HG03159 (cell line): ENCODE results near the gene NRG2.

Source experiments
- ATAC-seq: cut with Tn5 transposase; IDR thresholded peaks from one replicate; pipeline ENCODE4 v1.9.1; 2021; ENCODE audit warnings: mild to moderate bottlenecking, moderate library complexity; ENCODE audit not compliant: unreplicated experiment

The NRG2 gene

DNA sequence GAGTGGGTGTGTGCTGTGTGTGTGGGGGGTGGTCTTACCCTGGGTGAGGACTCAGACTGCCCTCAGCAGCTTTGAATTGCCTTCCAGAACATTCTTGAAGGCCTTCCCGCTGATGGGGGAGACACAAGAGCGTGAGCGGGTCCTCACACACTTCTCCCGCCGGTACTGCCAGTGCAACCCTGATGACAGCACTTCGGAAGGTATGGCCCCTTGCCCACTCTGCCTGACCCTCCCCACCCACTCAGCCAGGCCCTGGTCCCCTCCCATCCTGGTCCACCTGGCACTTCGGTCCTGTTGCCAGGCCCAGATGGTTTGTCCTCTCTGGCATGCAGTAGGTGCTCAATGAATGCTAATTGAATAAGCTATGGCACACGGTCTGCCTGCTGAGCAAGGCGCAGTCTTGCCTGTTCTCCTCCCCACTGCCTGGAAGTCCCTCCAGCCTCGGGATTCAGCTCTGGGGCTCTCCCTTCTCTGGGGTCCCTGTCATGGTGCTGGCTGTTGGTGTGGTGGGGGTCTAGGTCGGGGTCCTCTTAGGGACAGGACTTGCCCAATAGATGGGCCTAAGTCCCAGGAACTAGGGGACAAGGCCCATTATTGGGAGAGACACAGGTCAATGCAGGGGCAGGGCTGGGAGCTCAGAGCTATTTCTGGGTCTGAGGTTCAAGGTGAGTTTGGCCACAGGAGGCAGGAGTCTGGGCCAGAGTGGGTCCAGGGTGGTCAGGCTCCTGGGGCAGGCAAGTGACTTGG is 221.1 kb downstream of the NRG2 start:
- ATAC-seq: no peak

DNA sequence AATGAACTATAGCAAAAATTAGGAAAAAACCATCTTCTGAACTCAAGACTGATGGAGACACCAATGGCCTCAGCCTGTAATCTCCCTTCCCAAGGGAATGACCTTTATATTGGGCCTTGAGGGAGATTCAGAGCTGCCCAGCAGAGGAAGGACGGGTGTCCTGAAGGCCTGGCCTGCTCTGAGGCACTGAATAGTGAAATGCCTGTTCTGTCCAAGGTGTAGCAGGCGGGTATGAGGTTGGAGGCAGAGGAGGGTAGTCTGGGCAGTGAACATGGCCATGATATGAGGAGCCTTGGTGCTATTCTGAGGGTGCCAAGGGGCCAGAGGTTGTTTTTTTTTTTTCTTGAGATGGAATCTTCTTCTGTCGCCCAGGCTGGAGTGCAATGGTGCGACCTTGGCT is 222.5 kb downstream of the NRG2 start:
- no peak for ATAC-seq

DNA sequence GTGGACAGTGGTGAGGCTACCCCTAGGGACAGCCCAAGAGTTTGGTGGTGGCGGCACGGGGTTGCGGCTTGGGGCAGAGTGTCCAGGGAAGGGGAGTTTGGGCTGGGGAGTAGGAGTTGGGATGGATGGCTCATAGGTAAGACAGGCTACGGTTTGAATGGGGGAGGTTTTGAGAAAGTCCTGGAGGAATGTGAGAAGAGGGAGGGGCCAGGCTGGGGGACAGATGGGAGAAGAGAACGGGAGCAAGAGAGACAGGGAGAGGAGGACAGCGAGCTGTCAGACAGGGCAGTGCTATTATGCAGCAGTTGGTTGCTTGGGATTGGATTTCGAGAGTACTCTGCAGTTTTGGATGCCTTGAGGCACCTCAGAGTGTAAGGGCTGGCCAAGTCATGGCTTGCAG is 223.0 kb downstream of the NRG2 start:
- ATAC-seq: no peak

DNA sequence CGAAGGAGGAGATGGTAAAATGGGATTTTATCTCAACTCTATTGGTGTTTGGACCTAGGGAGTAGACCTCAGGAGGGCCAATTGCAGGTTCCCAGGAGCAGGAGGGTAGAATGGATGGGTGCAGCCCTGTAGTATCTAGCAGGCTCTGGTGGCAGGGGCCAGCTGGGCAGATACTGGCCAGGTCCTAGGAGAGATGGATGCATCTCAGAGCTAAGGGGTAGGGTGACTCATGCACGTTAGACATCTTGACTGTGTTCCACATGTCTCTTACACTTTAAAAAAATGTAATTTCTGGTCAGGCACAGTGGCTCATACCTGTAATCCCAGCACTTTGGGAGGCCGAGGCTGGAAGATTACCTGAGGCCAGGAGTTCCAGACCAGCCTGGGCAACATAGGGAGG is 225.1 kb downstream of the NRG2 start:
- ATAC-seq: no peak

DNA sequence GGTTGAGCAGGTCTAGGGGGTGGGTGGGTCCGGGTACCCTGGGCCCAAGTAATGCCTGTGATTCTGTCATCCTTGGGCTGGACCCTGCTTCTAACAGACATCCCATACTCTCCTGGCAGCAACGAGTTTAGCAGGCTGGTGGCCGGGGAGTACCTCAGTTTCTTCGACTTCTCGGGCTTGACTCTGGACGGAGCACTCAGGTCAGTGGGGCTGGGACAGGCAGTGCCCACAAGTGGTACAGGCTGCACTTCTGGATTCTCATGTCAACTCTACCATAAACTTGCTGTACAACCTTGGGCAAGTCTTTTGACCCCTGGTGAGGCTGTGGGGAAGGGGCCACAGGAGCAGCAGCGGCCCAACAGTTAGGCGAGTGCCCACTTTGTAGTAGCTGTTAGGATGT is 225.7 kb downstream of the NRG2 start:
- ATAC-seq: no peak

DNA sequence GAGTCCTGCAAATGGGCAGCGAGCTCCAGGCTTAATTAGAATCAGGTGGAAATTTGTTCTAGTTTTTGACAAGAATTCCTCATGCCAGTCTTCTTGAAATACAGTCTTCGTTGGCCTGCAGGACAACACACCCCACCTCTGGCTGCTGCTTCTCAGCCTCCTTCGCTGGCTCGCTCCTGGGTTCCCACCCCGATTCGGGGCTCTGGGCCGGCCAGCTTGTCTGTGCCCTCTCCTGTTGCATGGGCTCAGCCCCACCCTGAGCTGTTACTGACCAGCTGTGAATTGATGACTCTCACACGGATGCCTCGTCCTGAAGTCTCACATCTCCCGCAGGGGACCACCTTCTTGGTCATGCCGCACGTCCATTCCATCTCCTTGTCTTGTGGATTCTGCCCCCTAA is 226.5 kb downstream of the NRG2 start:
- no peak for ATAC-seq

DNA sequence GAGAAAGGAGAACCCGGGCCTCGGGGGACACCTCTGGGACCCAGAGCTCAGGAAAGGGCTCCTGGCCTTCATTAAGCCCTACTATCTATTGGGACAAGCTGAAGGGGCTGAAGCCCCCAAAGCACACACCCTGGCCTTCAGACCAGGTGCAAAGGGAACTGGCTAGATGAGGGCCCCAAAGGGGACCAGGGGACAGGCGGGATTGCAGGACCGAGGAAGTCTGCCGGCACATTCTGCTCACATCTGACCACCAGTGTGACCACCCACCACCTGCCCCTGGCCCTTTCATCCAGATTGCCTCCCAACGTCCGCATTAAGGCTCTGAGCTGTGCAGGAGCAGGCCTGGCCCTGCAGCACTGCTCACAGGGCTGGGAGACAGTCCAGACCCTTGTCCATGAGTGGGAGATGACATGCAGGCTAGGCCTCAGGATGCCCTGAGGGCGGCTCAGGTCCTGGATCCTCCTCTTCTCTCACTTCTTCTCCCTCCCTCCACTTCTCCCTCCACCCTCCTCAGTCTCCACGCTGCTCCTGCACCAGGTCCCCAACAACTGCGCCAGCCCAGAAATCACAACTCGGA is 228.3 kb downstream of the NRG2 start:
- no peak for ATAC-seq

DNA sequence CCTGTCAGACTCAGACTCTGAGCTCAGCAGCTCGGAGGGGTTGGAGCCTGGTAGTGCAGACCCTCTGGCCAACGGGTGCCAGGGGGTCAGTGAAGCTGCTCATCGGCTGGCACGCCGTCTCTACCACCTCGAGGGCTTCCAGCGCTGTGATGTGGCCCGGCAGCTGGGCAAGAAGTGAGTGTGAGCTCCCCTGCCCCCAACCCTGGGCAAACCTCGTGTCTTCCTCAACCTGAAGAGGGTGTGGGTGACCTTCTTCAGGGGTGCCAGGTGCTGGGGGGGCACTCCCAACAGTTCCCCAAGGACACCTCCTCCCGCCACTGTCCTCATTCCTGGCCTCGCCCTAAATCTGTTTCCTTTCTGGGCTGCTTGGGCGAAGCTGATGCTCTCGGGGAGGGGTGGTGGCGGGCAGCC is 228.9 kb downstream of the NRG2 start:
- no peak for ATAC-seq

DNA sequence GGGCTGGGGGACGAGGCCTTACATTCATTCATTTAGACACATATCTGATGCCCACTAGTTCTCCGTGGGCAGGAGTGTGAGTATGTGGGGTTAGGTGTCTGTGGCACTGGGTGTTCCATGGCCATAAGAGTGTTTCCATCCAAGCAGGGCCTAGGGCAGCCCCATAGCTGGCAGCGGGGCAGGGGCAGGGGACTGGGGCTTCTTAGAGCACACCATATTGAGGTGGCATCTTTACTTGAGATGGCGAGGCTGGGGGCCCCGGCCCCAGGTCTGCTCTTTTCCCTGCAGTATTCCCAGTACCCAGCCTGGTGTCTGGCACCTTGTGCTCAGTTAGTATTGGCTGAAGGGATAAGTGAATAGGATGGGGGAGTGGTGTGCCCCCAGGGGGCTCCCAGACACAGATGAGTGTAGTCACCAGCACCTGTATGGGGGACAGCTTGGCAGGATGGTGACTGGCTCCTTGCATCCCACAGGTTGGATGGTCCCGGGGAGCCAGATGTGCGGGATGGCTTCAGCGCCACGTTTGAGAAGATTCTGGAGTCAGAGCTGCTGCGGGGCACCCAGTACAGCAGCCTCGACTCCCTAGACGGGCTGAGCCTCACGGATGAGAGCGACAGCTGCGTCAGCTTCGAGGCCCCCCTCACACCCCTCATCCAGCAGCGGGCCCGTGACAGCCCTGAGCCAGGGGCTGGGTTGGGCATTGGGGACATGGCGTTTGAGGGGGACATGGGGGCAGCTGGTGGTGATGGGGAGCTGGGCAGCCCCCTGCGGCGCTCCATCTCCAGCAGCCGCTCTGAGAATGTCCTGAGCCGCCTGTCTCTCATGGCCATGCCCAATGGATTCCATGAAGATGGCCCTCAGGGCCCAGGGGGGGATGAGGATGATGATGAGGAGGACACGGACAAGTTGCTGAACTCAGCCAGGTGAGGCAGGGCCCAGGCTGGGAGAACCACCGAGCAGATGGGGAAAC is 230.0 kb downstream of the NRG2 start:
- no peak for ATAC-seq

DNA sequence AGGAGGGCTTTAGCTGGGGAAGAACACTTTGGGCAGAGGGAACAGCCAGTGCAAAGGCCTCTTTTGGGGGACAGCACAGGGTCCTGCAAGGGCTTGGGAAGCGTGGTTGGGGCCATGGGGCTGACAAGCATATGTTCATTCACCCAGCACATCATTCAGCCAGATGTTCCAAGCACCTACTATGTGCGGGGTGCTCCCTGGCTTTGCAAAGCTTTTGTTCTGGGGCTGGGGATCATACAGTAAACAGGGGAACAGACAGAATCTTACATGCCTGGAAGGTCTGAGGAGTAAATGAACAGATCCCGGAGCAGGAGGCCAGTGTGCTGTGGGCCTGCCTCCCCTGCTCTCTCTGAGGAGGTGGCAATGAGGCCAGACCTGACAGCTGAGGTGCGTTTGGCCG is 230.8 kb downstream of the NRG2 start:
- ATAC-seq: no peak

DNA sequence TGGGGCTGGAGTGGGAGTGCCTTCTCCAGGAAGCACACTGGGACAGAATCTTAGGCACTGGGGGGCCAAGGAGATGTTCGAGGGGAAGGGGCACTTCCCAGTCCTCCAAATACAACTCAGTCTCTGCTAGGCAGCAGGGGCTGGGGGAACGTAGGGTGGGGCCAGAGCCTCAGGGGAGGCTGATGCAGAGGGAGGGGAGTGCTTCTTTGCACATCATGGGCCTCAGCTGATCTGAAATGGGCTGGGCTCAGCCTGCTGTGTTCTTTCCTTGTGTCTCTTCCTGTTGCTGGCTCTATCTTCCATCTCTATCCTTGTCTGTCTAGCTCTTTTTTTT is 231.9 kb downstream of the NRG2 start:
- no peak for ATAC-seq

DNA sequence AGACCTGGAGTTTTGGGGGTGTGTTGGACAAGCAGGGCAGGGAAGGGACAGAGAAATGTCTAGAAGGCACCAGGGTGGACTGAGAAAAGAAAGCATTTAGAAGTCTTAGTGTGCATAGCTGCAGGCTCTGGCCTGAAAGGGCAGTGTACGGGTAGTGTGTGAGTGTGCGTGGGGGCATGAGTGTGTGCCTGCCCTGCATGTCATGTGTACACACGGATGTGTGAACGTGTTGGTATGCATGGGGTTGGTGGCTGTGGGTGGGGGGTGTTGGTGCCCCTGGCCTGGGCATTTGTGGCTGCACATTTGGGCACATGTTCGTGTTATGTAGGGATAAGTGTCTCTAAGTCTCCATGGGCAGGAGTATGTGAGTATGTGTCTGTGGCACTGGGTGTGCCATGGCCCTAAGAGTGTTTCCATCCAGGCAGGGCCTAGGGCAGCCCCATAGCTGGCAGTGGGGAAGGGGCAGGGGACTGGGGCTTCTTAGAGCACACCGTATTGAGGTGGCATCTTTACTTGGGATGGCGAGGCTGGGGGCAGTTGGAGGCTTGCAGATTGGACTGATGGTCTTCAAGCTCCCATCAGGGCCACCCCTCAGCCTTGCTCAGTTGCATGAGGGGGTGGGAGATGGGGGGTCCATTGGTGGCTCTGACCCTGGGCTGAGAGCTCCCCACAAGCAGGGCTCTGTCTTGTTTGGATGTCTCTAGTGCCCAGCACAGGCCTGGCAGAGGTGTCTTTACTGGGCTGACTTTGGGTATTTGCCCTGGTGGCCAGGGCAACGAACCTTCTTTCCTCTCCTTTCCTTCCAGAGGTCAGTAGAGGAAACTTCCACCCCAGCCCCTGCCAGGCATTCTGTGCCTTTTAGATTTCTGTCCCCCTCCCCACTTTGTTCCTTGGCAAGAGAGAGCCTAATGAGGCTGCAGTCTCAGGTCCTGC is 232.5 kb downstream of the NRG2 start:
- ATAC-seq: no peak

DNA sequence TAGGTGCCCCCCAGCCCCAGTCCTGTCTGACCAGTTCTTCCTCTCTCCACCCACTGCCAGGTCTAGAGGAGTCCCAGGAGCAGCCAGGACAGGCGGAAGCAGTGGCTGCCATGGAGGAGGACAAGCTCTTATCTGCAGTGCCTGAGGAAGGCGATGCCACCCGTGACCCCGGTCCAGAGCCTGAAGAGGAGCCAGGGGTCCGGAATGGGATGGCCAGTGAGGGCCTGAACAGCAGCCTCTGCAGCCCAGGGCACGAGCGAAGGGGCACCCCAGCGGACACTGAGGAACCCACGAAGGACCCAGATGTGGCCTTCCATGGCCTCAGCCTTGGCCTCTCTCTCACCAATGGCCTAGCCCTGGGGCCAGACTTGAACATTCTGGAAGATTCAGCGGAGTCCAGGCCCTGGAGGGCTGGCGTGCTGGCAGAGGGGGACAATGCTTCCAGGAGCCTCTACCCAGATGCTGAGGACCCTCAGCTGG is 233.7 kb downstream of the NRG2 start:
- no peak for ATAC-seq

DNA sequence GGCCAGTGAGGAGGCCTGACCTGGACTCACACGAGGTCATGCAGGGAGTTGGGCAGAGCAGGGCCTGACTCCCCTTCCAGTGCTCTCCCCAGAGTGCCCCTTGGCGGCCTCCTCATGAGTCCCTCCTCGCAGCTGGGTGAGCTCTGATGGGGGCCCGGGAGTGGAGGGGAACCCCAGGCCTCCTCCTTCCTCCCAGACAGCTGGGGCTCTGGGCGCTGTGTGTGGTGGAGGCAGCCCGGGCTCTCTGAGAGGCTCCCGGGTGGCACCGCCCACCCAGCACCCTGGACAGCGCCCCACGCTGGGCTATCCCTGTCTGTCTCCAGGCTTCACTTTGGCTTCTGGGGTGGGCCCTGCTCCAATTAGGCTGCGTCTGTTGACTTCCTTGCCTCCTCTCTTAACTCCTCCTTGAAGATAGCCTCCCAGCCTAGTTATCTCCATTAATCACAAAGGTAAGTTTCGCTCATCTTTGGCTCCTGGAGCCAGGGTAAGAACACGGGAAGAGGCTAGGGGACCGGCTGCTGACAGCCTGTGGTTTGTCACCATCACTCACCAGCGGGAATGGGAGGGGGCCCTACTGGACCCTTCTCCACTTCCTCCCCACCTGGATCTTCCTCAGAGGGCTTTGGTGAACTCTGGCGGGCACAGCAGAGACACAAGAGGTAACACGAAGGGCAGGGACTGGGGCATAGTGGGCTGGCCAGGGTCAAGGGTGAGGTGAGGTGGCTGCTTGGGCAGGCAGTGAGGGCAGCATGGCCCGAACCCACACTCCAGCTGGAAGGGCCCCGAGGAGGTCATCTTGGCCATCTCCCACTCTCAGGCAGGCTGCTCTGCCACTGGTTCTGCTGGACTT is 234.4 kb downstream of the NRG2 start:
- ATAC-seq: no peak

DNA sequence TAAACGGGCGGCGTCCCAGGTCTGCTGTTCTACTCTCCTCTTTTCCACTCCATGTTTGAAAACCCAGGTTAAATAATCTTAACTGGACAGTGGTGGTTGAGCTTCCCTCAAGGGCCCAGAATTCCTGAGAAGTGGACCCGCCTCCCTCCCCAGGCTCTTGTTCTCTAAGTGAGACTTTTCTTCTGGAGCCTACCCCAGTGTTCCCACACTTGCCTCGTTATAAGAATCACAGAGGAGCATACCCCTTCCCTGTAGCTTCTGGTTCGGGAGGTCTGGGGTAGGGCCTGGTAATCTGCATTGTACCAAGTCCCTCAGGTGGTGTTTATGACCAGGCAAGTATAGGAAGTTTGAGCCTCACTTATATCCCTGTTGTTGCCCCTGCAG is 235.5 kb downstream of the NRG2 start:
- ATAC-seq: no peak

DNA sequence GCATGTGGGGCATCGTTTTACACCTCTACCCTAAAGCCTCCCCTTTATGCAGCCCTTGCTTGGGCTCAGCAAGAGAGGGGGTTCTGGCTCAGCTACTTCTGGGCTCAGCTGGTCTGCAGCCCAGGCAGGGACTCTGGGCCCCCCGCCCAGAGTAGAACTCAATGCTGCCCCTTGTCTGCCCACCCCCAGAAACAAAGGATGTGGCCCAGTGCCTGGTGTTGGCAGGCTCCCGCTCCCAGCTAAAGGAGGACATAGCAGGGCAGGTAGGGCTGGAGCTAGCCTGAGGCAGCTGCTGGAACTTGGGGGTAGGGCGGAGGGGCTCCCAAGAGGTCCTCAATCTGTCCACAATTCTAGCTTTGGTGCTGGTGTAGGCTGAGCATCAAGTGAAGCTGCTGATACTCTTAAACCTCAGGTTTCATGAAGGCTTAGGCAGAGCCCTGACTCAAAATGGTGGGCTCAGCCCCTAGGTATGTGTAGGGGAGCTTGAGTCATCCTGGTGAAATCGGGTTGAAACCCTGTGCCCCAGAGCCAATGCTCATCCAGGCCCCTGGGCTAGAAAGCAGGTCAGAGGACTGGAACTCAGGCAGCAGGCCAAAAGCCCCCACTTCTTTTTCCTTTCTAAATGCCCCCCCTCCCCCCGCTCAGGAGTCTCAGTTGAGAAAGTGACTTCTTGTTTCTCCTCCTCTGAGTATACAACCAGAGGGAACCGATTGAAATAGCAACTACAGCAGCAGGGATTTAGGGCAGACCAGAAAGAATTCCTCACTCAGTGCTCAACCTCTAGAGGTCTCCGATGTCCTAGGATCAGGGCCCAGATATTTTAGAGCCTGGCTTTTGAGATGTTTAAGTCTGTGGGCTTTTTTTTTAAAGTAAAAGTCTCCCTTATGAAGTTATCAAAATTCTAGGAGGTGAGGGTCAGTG is 236.1 kb downstream of the NRG2 start:
- no peak for ATAC-seq

DNA sequence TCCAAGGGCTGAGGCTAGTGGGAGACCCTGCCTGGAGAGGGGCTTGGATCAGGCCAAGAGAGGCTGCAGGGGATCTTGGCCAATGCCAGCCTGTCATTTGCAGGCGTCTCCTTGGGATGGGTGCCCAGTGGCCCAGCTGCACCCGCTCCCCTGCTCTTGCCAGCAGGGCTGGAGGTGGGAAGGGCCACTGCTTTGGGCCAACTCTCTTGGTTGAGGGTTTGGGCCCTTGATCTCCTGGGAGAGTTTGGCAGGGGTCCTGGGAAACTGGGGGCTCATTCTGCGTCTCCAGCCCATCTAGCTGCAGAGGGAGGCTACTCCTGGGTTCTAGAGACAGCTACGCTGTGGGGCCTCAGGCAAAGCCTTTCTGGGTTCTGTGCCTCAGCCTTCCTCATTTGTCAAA is 237.0 kb downstream of the NRG2 start:
- ATAC-seq: no peak

DNA sequence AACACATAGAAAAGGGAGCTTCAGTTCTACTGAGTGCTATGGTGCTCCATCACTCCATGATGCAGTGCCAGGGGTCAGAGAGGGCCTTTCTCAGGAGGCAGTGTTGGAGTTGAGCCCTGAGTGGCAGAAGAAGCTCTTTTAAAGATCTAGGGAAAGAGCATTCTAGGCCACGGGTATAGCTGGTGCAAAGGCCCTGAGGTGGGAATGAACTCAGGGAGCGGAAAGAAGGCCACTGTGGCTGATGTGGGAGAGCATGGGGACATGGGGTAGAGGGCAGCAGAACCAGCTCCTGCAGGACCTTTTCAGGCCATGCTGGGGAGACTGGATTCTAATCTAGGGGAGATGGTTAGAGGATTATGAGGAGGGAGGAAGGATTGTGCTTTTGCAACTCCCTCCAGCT is 237.6 kb downstream of the NRG2 start:
- no peak for ATAC-seq
